ENCODE data around the gene PHRF1. TPM values are rescaled to one million over a fixed set of nuclear protein-coding genes. Genes with fewer than 3 reads are reported as not detected.

Gene PHRF1
- total RNA-seq, 4 donors from 2014 or later: 5.0 to 45.8 (median 24.1) TPM

- intact Hi-C loops (cut with DNase I; ENCODE audit: low total_unique reads): no loop called here
- TF ChIP-seq CTCF (IDR thresholded peaks at IDR 0.05): no peak
- no peak for TF ChIP-seq POLR2A (IDR thresholded peaks at IDR 0.05)
- Histone ChIP-seq H3K36me3 (no peaks in the 10 kb centered on the region), H3K27ac (no peak overlapping the region), H3K4me3 (no peak overlapping the region), H3K4me1 (peaks cover 0 to 16% of the 10 kb centered on the region in 2 donors), H3K9me3 (no peaks in the 10 kb centered on the region), H3K27me3 (no peaks in the 10 kb centered on the region)
- DNase-seq: no peak
Observed at GRCh38 chr11:640021-640706, 63.9 kb downstream of the PHRF1 start.

- no peak for DNase-seq
- intact Hi-C loops (cut with DNase I; ENCODE audit: low total_unique reads): no loop called here
- Histone ChIP-seq H3K27me3 (no peaks in the 10 kb centered on the region), H3K9me3 (no peaks in the 10 kb centered on the region), H3K27ac (no peak overlapping the region), H3K4me3 (no peak overlapping the region), H3K4me1 (peaks cover 0 to 11% of the 10 kb centered on the region in 2 donors), H3K36me3 (no peaks in the 10 kb centered on the region)
- no peak for TF ChIP-seq POLR2A (IDR thresholded peaks at IDR 0.05)
- no peak for TF ChIP-seq CTCF (IDR thresholded peaks at IDR 0.05)
Observed at GRCh38 chr11:641806-642370, 65.6 kb downstream of the PHRF1 start.

GRCh38 chr11:643366-643765, 67.1 kb downstream of the PHRF1 start:
- Histone ChIP-seq H3K27me3 (no peaks in the 10 kb centered on the region), H3K4me3 (no peak overlapping the region), H3K27ac (no peak overlapping the region), H3K9me3 (no peaks in the 10 kb centered on the region), H3K36me3 (no peaks in the 10 kb centered on the region), H3K4me1 (no peaks in the 10 kb centered on the region)
- DNase-seq: no peak
- intact Hi-C loops (cut with DNase I; ENCODE audit: low total_unique reads): no loop called here
- TF ChIP-seq CTCF (IDR thresholded peaks at IDR 0.05): no peak
- TF ChIP-seq POLR2A (IDR thresholded peaks at IDR 0.05): no peak

- Histone ChIP-seq H3K9me3 (no peaks in the 10 kb centered on the region), H3K4me1 (no peaks in the 10 kb centered on the region), H3K4me3 (no peak overlapping the region), H3K27ac (no peak overlapping the region), H3K27me3 (no peaks in the 10 kb centered on the region), H3K36me3 (no peaks in the 10 kb centered on the region)
- DNase-seq: no peak
- intact Hi-C loops (cut with DNase I; ENCODE audit: low total_unique reads): no loop called here
- TF ChIP-seq CTCF (IDR thresholded peaks at IDR 0.05): no peak
- no peak for TF ChIP-seq POLR2A (IDR thresholded peaks at IDR 0.05)
Observed at GRCh38 chr11:643849-644738, 67.8 kb downstream of the PHRF1 start.

GRCh38 chr11:645536-645935, 69.3 kb downstream of the PHRF1 start:
- H3K27ac ChIP-seq: no peak overlapping the region
- no peaks in the 10 kb centered on the region for H3K36me3 ChIP-seq
- DNase-seq: no peak
- H3K4me1 ChIP-seq: no peaks in the 10 kb centered on the region
- intact Hi-C loops (cut with DNase I; ENCODE audit: low total_unique reads): no loop called here
- no peaks in the 10 kb centered on the region for H3K9me3 ChIP-seq
- H3K4me3 ChIP-seq: no peak overlapping the region
- TF ChIP-seq CTCF (IDR thresholded peaks at IDR 0.05) (no peak), POLR2A (IDR thresholded peaks at IDR 0.05) (no peak)
- H3K27me3 ChIP-seq: no peaks in the 10 kb centered on the region
